Activated CD4-positive, alpha-beta T cell treated with anti-CD3 and anti-CD28 coated beads for 48 hours (primary cell): ENCODE data around the gene CERS6.

Source experiments
- DNase-seq: peaks from one replicate; pipeline ENCODE4 v3.0.0-alpha.2; 2020

The CERS6 gene

DNA sequence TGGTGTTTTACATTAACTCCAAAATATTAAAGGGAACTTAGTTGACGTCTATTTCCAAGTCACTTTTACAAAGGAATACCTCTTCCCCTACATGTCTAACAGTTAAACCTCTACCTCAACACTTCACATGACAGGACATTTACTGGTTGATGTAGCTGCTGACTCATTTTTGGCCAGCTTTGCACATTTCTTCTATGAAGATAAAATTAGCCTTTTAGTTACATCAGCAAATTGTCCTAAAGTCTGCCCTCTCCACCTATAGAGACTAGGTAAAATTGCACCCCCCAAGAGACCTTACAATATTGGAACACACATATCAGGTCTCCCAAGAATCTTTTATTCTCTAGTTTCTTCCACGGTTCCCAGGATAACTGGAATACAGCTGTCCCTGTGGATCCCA lies 10.1 kb upstream of the CERS6 start:
- no peak for DNase-seq

- DNase-seq, result no peak
Observed at GRCh38 chr2:168448980-168449379, 7.1 kb upstream of the CERS6 start.

GRCh38 chr2:168449419-168449818 lies 6.7 kb upstream of the CERS6 start:
- no peak for DNase-seq

GRCh38 chr2:168450171-168450570 lies 5.9 kb upstream of the CERS6 start:
- no peak for DNase-seq

- no peak for DNase-seq
Observed at GRCh38 chr2:168450732-168451131, 5.3 kb upstream of the CERS6 start.

DNA sequence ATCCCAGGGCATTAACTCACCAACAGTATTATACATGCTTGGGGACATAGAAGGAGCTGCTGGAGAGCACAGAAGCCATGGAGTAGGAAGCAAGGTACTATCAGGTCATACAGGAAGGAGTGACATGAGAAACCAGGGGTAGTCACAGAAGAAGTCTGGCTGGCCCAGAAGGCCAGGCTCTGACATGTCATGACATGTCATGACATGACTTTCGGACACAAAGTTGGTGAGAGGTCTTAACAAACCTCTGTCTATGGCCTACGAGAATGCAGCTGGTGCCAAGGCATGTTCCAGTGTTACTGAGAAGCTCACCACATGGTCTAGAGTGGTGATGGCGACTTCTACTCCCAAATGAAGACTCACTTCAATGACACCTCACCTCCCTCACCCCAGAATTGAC lies 3.3 kb upstream of the CERS6 start:
- no peak for DNase-seq

DNA sequence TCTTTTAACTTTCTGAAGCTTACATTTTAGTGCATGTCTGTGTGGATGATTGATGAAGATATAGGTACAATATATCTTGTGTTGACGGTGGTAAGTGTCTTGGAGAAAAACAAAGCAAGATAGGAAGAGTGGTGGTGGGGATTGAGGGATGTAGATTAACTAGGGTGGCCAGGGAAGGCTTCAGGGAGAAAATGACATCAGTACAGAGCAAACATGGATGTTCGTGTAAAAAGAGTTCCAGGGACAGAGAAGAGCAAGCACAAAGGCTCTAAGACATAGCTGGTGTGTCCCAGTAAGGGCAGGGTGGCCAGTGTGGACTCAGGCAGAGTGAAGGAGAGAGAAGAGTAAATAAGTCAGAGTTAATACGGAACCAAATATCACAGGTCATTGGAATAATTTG lies 2.7 kb upstream of the CERS6 start:
- DNase-seq, result no peak

DNA sequence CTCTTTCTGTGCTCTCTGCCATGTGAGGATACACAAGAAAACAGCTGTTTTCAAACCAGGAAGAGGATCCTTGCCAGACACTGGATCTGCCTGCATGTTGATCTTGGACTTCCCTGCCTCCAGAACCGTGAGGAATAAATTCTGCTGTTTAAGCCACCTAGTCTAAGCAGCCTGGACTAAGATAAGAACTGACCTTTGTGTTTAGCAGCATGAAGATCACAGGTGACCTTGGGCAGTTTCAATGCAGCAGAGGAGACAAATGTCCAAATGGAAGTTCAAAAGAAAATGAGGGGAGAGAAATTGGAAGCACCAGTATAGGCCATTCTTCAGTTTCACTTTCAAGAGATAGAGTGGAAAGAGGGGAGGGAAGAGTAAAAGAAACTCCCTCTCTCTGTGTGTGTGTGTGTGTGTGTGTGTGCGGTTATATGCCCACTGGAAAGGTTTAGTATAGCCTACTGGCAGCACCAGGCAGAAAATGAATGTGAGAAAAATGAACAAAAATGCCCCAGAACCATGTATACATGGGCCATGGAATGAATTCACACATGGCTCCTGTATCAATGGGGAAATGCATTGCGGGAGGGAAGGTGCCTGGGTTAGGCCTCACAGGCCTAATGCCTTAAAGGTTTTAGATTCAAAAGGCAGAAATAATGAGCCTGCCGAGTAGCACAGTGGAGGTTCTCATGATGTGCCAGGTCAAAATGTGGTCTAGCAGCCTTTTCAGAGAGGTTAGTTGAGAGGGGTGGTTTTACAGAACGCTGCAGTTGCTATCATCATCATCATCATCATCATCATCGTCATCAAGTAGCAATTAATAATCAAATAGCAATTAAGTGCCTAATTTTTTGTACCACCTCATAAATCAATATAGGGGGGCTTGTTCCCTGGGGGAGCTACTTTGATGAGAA lies 1.1 kb upstream of the CERS6 start:
- no peak for DNase-seq

GRCh38 chr2:168456521-168457189 lies 583 bp downstream of the CERS6 start:
- peak; percentile 61 for DNase-seq

DNA sequence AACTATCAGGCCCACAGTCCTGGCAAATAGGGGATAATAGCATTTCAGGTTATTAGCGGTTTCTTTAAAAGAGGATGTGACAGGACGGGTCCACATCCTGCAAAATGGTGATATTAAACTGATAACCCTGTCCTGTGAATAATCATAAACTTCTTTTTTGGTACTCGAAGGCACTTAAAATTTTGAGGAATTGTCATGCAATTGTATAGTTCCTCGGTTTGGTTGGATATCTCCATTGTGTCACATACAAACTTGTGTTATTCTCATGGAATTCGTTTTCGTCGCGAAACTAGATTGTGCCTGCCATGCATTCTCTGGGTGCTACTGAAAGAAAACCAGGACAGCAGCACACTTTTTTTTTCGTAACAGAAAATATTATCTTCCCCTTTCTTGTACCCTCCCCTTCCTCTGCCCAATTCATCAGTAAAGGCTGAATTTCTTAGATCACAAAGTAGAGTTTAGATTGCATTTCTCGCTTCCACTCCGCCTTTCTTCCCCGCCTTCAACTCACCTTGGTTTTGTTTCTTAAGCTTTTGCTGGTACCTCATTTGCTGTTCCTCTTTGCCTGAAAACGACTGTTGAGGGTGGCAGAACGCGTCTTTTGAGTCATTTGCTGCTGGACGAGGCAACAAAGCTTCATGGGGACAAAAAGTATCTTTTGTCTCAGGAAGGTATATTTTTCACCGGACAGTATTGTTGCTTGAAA lies 1.3 kb downstream of the CERS6 start:
- no peak for DNase-seq

- DNase-seq, result no peak
Observed at GRCh38 chr2:168458139-168458538, 2.1 kb downstream of the CERS6 start.

GRCh38 chr2:168459256-168459655 lies 3.2 kb downstream of the CERS6 start:
- DNase-seq, result no peak

DNA sequence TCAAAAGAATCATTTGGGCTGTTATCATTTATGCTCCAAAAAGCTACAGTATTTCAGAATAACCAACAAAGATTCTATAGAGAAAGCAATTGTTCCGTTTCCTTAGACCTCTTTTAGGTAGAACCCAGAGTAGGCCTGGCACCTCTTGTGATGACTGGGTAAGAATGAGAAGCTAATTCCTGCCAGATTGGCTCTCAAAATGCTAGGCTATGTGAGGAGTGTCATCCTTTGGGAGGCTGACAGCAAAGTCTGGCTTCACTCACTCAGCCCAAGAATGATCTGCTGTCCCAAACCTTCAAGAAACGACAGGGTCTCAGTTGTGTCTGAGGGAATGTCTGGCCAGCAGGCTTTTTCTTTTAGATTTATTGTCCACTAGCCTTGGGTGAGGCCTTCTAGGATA lies 4.5 kb downstream of the CERS6 start:
- no peak for DNase-seq

DNA sequence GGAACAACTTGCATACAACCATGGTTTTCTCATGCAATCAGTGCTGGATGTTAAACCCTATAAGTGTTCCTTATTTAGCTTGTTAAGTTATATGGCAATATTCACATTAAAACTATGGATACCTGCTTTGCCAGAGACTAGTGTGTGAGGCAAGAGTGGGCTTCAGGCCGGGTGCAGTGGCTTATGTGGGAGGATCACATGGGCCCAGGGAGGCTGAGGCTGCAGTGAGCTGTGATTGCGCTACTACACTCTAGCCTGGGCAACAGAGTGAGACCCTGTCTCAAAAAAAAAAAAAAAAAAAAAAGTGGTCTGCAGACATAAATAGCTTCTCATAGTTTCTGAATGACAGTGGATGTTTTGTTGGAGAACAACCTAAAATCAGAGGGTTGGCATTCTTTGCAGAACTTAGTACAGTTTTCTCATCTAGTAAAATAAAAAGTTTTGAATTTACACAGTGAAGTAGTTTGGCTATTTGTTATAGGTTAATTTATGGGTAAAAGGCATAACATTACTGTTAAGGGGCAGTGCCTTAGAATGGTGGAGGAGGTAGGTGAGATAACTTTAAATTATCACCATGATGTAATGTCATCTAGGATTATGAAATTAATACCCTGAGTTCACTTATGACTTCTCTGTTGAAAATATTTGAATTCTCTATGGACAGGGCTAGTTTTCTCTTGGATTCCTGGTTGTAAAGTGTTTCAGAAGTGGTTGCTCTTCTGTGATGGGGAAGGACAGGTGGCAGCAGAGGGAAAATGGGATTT lies 5.3 kb downstream of the CERS6 start:
- DNase-seq, result no peak

DNA sequence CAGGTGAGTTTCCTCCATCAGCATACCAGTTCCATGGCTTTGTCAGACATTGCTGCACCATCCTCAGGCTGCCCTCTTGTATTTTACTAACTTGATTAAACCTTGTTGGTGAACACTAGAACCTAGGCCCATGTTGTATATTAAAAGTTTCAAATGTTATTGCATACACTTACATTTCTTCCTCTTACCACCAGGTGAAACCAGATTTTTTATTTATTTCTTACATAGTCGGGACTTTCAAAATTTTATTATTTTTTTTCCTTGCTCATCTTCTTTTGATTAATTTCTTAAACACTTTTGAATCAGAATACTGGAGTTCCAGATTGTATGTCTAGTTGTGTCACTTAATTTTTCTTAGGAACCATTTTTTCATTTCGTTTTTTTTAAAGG lies 5.9 kb downstream of the CERS6 start:
- no peak for DNase-seq

DNA sequence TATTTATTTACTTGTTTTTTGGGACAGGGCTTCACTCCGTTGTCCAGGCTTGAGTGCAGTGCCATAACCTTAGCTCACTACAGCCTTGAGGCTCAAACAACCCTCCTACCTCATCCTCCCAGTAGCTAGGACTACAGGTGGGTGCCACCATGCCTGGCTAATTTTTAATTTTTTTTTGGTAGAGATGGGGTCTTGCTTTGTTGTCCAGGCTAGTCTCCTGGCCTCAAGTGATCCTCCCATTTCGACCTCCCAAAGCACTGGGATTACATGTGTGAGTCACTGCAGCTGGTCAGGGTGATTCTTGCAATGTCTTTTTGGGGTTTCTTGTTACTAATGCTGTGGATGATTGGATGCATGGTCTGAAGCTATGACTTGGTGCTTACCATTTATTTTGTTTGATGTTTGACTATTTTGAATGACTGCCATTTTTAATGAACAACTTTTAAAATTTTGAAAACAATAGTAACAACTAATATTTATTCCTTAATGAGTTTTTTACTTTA lies 6.5 kb downstream of the CERS6 start:
- no peak for DNase-seq

- no peak for DNase-seq
Observed at GRCh38 chr2:168465594-168465993, 9.5 kb downstream of the CERS6 start.

GRCh38 chr2:168466190-168466737 lies 10.2 kb downstream of the CERS6 start:
- no peak for DNase-seq

- DNase-seq, result no peak
Observed at GRCh38 chr2:168466834-168467565, 10.9 kb downstream of the CERS6 start.

- no peak for DNase-seq
Observed at GRCh38 chr2:168467729-168468128, 11.7 kb downstream of the CERS6 start.

DNA sequence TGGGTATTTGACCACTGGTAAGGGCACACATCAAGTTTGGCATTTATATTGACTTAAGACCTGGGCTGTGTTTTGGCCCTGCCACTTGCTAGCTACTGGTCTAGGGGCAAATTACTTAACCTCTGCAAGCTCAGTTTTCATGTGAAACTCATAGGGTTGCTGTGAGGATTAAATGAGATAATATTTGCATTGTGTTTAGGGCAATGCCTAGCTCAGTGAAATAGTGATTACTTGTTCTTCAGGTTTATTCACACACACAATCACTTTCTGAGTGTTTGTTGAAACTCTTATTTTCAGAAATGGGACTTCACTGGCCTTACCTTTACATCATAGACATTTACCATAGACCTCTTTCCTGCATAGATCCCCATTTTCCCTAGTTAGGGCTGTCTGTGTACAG lies 12.3 kb downstream of the CERS6 start:
- no peak for DNase-seq
